Stimulated activated CD8-positive, alpha-beta memory T cell treated with anti-CD3 and anti-CD28 coated beads, Interleukin-15, amount 100 ng/mL, for 48 hours (primary cell): ENCODE measurements around the gene NRBF2.

Source experiments
- DNase-seq, 2 donors: peaks; one replicate each; pipeline ENCODE4 v3.0.0-alpha.2; 2020; ENCODE audit warnings: low read depth in 2 of 2

Gene NRBF2

GRCh38 chr10:63157845-63158624, 24.9 kb downstream of the NRBF2 start:
- no peak for DNase-seq

- no peak for DNase-seq
Measured at GRCh38 chr10:63161592-63161991, 28.5 kb downstream of the NRBF2 start.

DNA sequence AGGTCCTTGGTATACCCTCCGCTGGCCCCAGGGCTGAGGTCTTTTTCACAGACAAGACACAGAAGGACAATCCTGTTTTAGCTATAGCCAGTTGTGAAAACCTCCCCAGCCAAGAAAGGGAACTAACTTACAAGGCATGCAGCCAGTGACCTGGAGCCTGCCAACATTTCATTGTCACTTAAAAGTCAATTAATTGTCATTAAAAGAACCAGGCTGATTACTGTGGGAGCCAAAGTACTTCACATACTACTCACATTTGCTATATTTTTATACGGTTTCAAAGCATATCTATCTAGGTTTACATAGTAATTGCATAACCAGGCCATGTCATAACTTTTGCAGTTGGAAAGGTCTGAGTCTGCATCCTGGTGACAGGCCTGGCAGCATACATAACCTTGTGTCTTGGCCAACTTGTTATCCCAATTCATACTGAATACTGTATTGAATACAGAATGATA, 31.1 kb downstream of the NRBF2 start:
- DNase-seq = no peak

DNA sequence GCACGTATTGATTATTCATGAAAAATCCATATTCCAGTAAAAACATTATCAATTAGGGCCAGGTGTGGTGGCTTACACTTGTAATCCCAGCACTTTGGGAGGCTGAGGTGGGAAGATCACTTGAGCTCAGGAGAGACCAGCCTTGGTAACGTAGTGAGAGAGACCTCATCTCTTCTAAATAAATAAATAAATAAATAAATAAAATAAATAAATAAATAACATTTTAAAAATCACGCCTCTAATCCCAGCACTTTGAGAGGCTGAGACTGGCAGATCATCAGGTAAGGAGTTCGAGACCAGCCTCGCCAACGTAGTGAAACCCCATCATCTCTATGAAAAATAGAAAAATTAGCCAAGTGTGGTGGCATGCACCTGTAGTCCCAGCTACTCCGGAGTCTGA, 32.1 kb downstream of the NRBF2 start:
- no peak for DNase-seq

DNA sequence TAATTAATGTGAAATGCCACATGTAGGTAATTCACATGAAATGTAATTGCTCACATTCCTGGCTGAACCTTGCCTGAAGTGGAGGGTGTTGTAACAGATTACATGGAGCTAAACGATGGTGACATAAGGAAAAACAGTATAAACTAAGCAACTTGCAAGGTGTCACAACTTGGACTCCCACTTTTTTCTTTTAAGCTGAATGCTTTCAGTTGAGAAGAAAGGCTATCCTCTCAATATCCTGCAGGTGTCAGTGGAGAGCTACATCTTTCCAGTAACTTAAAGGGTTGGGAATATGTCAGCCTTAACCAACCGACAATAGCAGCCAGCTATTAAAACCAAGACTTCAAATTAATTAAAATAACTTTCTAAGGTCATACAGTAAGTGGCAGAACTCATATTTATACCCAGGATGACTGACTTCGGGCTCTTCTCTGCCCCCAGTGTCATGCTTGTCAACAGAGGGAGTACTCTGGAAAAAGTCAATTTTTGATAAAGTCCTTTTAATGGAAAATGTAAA, 33.7 kb downstream of the NRBF2 start:
- no peak for DNase-seq

- no peak for DNase-seq
Measured at GRCh38 chr10:63168821-63169462, 35.8 kb downstream of the NRBF2 start.

DNA sequence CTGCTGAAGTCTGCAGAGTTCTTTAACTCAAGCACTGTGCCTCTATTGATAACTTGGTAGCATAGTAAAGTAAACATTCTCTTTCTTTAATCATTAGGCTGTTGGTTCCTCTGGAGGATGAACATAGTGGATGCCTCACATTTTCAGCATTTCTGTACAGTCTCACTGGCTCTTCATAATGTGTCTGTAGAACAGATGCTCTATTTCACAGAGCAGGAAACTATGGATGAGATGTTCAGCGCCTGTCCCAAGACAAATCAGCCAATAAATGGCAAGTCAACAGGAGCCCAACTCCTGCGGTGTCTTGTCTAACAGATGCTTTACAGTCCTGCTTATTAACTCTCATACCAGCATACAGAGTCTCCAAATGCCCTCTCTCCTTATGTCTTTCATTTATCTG, 36.5 kb downstream of the NRBF2 start:
- DNase-seq = no peak

DNA sequence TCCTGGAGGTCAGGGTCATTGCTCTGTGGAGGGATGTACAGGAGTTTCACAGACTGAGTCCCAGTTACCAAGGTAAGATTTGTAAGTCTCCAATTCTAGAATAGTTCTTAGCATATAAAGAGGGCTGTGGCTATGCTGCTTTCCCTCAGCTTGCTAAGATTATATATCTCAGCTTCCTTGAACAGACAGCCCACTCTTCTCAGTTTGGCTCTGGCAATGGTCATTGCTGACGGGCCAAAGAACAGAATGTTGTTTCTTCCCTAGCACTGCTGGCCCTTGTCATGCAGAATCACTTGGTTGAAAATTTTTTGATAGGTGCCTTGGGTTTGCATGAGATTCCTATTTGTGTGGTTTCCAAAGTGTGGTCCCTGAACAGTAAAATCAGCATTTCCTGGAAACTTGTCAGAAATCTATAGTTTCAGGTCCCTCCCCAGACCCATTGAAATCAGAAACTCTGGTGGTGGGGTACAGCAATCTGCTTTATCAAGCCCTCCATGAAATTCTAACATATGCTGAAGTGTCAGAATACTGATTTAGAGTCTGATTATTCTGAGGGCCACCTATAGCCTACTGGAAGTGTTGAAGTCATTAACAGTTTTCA, 38.2 kb downstream of the NRBF2 start:
- no peak for DNase-seq

DNA sequence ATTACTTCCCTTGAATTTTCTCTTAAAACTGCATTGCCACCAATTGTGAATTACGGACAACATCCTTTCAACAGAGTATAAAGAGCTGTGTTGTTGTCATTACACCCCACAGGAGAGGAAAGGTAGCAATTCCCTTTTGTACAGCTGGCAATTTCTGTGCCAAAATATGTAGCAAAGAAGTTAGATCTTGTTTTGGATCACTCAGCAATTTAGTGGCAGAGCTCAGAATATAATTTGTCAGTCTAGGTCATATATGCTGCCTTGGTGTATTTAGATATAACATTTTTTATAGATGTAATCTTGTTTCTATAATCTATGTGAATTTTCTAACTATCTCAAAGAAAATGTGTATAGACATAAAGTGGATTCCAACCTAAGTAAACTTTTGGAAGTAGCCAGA, 38.8 kb downstream of the NRBF2 start:
- DNase-seq = no peak

DNA sequence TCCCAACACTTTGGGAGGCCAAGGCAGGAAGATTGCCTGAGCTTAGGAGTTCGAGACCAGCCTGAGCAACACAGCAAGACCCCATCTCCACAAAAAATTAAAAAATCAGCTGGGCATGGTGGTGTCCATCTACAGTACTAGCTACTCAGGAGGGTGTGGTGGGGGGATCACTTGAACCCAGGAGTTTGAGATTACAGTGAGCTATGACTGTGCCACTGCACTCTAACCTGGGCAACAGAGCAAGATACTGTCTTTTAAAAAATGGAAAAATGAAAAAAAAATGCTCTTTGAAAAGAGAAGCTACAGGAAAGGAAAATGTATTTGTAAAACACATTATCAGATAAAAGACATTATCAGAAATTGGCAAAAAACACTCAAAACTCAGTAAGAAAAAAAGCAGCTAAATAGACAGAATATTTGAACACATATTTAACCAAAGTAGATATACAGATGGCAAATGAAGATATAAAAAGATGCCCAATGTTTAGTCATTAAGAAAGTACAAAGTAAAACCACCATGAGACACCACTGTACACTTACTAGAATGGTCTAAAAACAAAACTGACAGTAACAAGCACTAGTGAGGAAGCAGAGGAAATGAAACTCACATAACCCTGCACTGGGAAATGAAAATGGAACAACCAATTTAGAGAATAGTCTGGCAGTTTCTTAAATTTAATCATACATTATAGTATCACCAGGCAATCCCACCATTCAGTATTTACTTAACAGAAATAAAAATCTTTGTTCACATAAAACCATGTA, 40.5 kb downstream of the NRBF2 start:
- DNase-seq = no peak

GRCh38 chr10:63175534-63175933, 42.4 kb downstream of the NRBF2 start:
- DNase-seq = no peak

DNA sequence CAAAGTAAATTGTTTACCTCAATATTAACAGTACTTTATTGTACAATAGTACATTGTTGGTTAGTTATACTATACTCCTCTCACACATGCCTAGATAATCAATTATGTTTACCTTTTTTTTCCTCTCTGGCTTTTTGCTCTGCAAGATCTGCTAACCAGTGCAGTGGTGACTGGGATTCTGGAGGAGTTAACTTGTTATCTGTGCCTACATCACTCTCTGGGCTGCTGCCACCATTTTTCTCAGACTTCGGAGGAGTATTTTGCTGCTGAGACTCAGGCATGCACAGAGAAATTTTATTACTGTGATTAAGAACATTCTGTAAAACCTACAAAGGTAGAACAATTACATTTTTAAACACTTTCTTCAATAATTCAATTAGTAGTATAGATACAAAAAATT, 59.7 kb downstream of the NRBF2 start:
- DNase-seq = no peak

GRCh38 chr10:63197344-63198092, 64.4 kb downstream of the NRBF2 start:
- DNase-seq = no peak

DNA sequence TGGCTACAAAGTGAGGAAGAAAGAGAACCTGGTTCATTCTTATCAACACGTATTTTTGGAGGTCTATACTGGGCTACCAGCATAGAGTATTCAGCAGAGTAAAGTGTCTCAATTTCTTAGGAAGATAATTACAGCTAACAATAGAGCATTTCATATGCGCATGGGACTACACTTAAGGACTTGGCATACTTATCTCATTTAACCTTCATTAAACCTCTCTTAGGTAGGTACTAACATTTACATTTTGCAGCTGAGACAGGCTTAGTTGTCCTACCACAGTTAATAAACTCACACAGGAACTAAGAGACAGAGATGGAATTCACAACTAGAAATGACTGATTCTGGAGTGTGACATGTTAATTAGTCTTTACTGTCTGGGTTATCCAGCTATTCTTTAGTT, 66.6 kb downstream of the NRBF2 start:
- DNase-seq = no peak

GRCh38 chr10:63200431-63200830, 67.3 kb downstream of the NRBF2 start:
- no peak for DNase-seq

DNA sequence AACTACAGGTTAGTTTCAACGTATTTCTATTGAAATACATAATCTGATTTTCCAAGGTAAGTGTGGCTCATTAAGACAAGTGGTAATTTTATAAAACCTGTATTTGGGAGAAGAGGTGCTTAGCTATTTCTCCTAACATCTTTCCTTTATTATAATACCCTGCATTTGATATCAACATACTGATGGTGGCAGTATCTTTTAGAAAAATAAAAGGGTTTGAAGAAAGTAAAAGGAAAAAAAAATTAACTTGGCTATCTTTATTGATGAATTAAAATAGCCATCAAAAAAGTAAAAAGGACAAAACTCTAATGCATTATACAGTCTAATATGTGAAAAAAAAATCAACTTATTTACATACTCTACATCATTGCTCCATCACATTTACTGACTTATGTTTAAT, 68.0 kb downstream of the NRBF2 start:
- no peak for DNase-seq
